RWPE2 (cell line): Measurements from ENCODE around the gene DCAF10.
A peak's percentile ranks its signal among the peaks of the same experiment; 100 is the strongest.

Experiments used
- ATAC-seq: fragments of 200-7000 bp; cut with Tn5 transposase; 3 replicates; pipeline ENCODE4 v1.9.1; 2021; ENCODE audit warnings: low read depth
- DNase-seq: peaks from one replicate; pipeline ENCODE4 v3.0.0-alpha.2; 2020; ENCODE audit warnings: low spot score
- H3K27ac ChIP-seq: fragments of 450-650 bp; 2 replicates; pipeline ENCODE4 v1.5.1; 2017; ENCODE audit warnings: mild to moderate bottlenecking; ENCODE audit not compliant: poor library complexity, severe bottlenecking
- H3K27me3 ChIP-seq: fragments of 250-450 bp; sonication (Bioruptor Pico); 2 replicates; pipeline ENCODE4 v1.5.1; 2021; ENCODE audit warnings: mild to moderate bottlenecking, moderate library complexity; ENCODE audit not compliant: insufficient read depth, poor library complexity, severe bottlenecking
- H3K36me3 ChIP-seq: fragments of 250-450 bp; sonication (Bioruptor Pico); 2 replicates; pipeline ENCODE4 v1.5.1; 2020; ENCODE audit warnings: low read depth, mild to moderate bottlenecking, moderate library complexity
- H3K4me1 ChIP-seq: fragments of 250-450 bp; sonication (Bioruptor Pico); 2 replicates; pipeline ENCODE4 v1.5.1; 2021; ENCODE audit warnings: mild to moderate bottlenecking, moderate library complexity; ENCODE audit not compliant: insufficient read depth, poor library complexity, severe bottlenecking
- H3K4me3 ChIP-seq: fragments of 250-450 bp; sonication (Bioruptor Pico); 2 replicates; pipeline ENCODE4 v1.5.1; 2021; ENCODE audit warnings: mild to moderate bottlenecking, moderate library complexity; ENCODE audit not compliant: severe bottlenecking
- H3K9me3 ChIP-seq: fragments of 250-450 bp; sonication (Bioruptor Pico); 2 replicates; pipeline ENCODE4 v1.5.1; 2021; ENCODE audit warnings: mild to moderate bottlenecking, moderate library complexity; ENCODE audit not compliant: severe bottlenecking
- CTCF ChIP-seq: fragments of 450-650 bp; IDR thresholded peaks from one replicate; pipeline ENCODE4 v1.5.1; 2017; ENCODE audit warnings: mild to moderate bottlenecking, moderate library complexity; ENCODE audit not compliant: poor library complexity, severe bottlenecking

DCAF10 gene

GRCh38 chr9:37769306-37769705 lies 31.3 kb upstream of the DCAF10 start:
- TF ChIP-seq CTCF: no peak
- H3K27me3 ChIP-seq: no peaks in the 10 kb centered on the region
- H3K36me3 ChIP-seq: peaks cover 50% of the 10 kb centered on the region
- H3K9me3 ChIP-seq: no peaks in the 10 kb centered on the region
- no peaks in the 10 kb centered on the region for H3K4me1 ChIP-seq
- H3K4me3 ChIP-seq: no peak overlapping the region
- DNase-seq (no peak), ATAC-seq (no peak)
- no peak overlapping the region for H3K27ac ChIP-seq

- Histone ChIP-seq H3K36me3 (peaks cover 57% of the 10 kb centered on the region), H3K27me3 (no peaks in the 10 kb centered on the region), H3K4me3 (no peak overlapping the region), H3K27ac (no peak overlapping the region), H3K9me3 (no peaks in the 10 kb centered on the region), H3K4me1 (no peaks in the 10 kb centered on the region)
- ATAC-seq: no peak
- no peak for DNase-seq
- no peak for TF ChIP-seq CTCF
These were observed 30.6 kb upstream of the DCAF10 start for GRCh38 chr9:37769995-37770394.

GRCh38 chr9:37775216-37775919 lies 25.2 kb upstream of the DCAF10 start:
- Histone ChIP-seq H3K4me3 (no peak overlapping the region), H3K9me3 (no peaks in the 10 kb centered on the region), H3K27ac (no peak overlapping the region), H3K36me3 (peaks cover 87% of the 10 kb centered on the region), H3K4me1 (no peaks in the 10 kb centered on the region), H3K27me3 (no peaks in the 10 kb centered on the region)
- DNase-seq (no peak), ATAC-seq (no peak)
- TF ChIP-seq CTCF: no peak

- Histone ChIP-seq H3K36me3 (peaks cover 87% of the 10 kb centered on the region), H3K27ac (no peak overlapping the region), H3K27me3 (no peaks in the 10 kb centered on the region), H3K9me3 (no peaks in the 10 kb centered on the region), H3K4me3 (no peak overlapping the region), H3K4me1 (no peaks in the 10 kb centered on the region)
- DNase-seq (no peak), ATAC-seq (peak; percentile 79; the same call in 2 of the 3 replicates)
- no peak for TF ChIP-seq CTCF
These were observed 24.3 kb upstream of the DCAF10 start for GRCh38 chr9:37776328-37776727.

- H3K27me3 ChIP-seq: no peaks in the 10 kb centered on the region
- ATAC-seq: no peak
- no peak overlapping the region for H3K27ac ChIP-seq
- no peaks in the 10 kb centered on the region for H3K9me3 ChIP-seq
- no peak for TF ChIP-seq CTCF
- no peak overlapping the region for H3K4me3 ChIP-seq
- no peaks in the 10 kb centered on the region for H3K4me1 ChIP-seq
- H3K36me3 ChIP-seq: peaks cover 89% of the 10 kb centered on the region
- no peak for DNase-seq
These were observed 22.1 kb upstream of the DCAF10 start for GRCh38 chr9:37778534-37778933.
